CD14-positive monocyte (primary cell): ENCODE results near the gene CDK2. TPM values are rescaled to one million over a fixed set of nuclear protein-coding genes. Genes with fewer than 3 reads are reported as not detected.
A peak's percentile ranks its signal among the peaks of the same experiment; 100 is the strongest.

Experiments used
- DNase-seq, 3 donors: peaks; one replicate each; pipeline ENCODE4 v3.0.0-alpha.2; 2011 to 2022
- H2AFZ ChIP-seq: 2 replicates; pipeline ENCODE4 v1.6.0; 2012; ENCODE audit warnings: mild to moderate bottlenecking, low read depth, low read length, inconsistent platforms; ENCODE audit not compliant: insufficient read depth, poor library complexity, severe bottlenecking
- H3K27ac ChIP-seq, 2 donors: 1 replicate in 1 of 2; 2 replicates in 1 of 2; pipeline ENCODE4 v1.5.1; 2012 to 2013; ENCODE audit warnings: low read length in 2 of 2, control low read depth in 1 of 2, inconsistent platforms in 1 of 2, low read depth in 1 of 2, mild to moderate bottlenecking in 1 of 2
- H3K27me3 ChIP-seq, 2 donors: one replicate each; pipeline versions ENCODE4 v1.6.0 to v1.6.1; 2011 to 2013; ENCODE audit warnings: low read length in 2 of 2; ENCODE audit not compliant: control insufficient read depth in 2 of 2, insufficient read depth in 2 of 2
- H3K36me3 ChIP-seq, 2 donors: replicated peaks in 1 of 2; 1 replicate in 1 of 2; 2 replicates in 1 of 2; pipeline versions ENCODE4 v1.5.1 to v1.6.1; 2012 to 2013; ENCODE audit warnings: low read length in 2 of 2, control low read depth in 1 of 2, inconsistent platforms in 1 of 2, mild to moderate bottlenecking in 1 of 2; ENCODE audit not compliant: insufficient read depth in 2 of 2, control insufficient read depth in 1 of 2
- H3K4me1 ChIP-seq, 2 donors: 1 replicate in 1 of 2; 2 replicates in 1 of 2; pipeline versions ENCODE4 v1.5.1 to v1.6.1; 2012 to 2013; ENCODE audit warnings: low read length in 2 of 2, control low read depth in 1 of 2, inconsistent platforms in 1 of 2, mild to moderate bottlenecking in 1 of 2, moderate library complexity in 1 of 2; ENCODE audit not compliant: insufficient read depth in 2 of 2, control insufficient read depth in 1 of 2
- H3K4me2 ChIP-seq: replicated peaks from 2 replicates; pipeline ENCODE3; 2012; ENCODE audit warnings: low read length, moderate library complexity, mild to moderate bottlenecking; ENCODE audit not compliant: poor library complexity, severe bottlenecking; ENCODE audit errors: extremely low read depth
- H3K4me3 ChIP-seq, 3 experiments: fragments of 200-600 bp in 1 of 3; sonication (generic) in 1 of 3; replicated peaks in 1 of 3; 1 replicate in 2 of 3; 2 replicates in 1 of 3; pipeline ENCODE4 v1.5.1; 2011 to 2013; ENCODE audit warnings: low read length in 3 of 3, mild to moderate bottlenecking in 3 of 3, control low read depth in 2 of 3, low read depth in 2 of 3, inconsistent platforms in 1 of 3, moderate library complexity in 1 of 3
- H3K79me2 ChIP-seq: 2 replicates; pipeline ENCODE4 v1.6.0; 2012; ENCODE audit warnings: mild to moderate bottlenecking, control low read depth, inconsistent platforms, low read length, moderate library complexity; ENCODE audit not compliant: insufficient read depth
- H3K9ac ChIP-seq: 2 replicates; pipeline ENCODE4 v1.6.0; 2017; ENCODE audit warnings: low read length, mild to moderate bottlenecking; ENCODE audit not compliant: insufficient read depth, poor library complexity, severe bottlenecking
- H3K9me3 ChIP-seq, 2 donors: replicated peaks in 1 of 2; 1 replicate in 1 of 2; 2 replicates in 1 of 2; pipeline versions ENCODE4 v1.5.1 to v1.6.1; 2012 to 2013; ENCODE audit warnings: low read length in 2 of 2, control low read depth in 1 of 2; ENCODE audit not compliant: control insufficient read depth in 1 of 2, insufficient read depth in 1 of 2
- H4K20me1 ChIP-seq: 2 replicates; pipeline ENCODE4 v1.6.0; 2012; ENCODE audit warnings: mild to moderate bottlenecking, low read length, control low read depth, moderate library complexity; ENCODE audit not compliant: insufficient read depth
- H3K27ac Mint-ChIP-seq, 7 donors: one replicate each; pipeline ENCODE4 v1.8.0; 2020; ENCODE audit warnings: mild to moderate bottlenecking in 7 of 7, mixed read lengths in 7 of 7, moderate library complexity in 6 of 7, inconsistent platforms in 2 of 7
- H3K27me3 Mint-ChIP-seq, 3 donors: one replicate each; pipeline ENCODE4 v1.8.0; 2021 to 2022; ENCODE audit warnings: low read depth in 3 of 3, mild to moderate bottlenecking in 3 of 3, mixed read lengths in 3 of 3, moderate library complexity in 3 of 3, inconsistent platforms in 1 of 3
- H3K36me3 Mint-ChIP-seq, 2 donors: one replicate each; pipeline ENCODE4 v1.8.0; 2020; ENCODE audit warnings: mixed read lengths in 2 of 2, inconsistent platforms in 1 of 2, mild to moderate bottlenecking in 1 of 2
- H3K4me1 Mint-ChIP-seq: one replicate; pipeline ENCODE4 v1.8.0; 2020; ENCODE audit warnings: mild to moderate bottlenecking, mixed read lengths
- H3K4me3 Mint-ChIP-seq, 2 donors: one replicate each; pipeline ENCODE4 v1.8.0; 2020; ENCODE audit warnings: mild to moderate bottlenecking in 2 of 2, mixed read lengths in 2 of 2, moderate library complexity in 1 of 2
- H3K9me3 Mint-ChIP-seq, 7 donors: one replicate each; pipeline ENCODE4 v1.8.0; 2020 to 2022; ENCODE audit warnings: mixed read lengths in 7 of 7, mild to moderate bottlenecking in 6 of 7, moderate library complexity in 6 of 7, inconsistent platforms in 2 of 7
- WGBS: methylation state at CpG from one replicate; pipeline ENCODE4 v1.1.5; 2013; ENCODE audit warnings: missing lambda C conversion rate; ENCODE audit not compliant: insufficient coverage; 5-methylcytosine and 5-hydroxymethylcytosine counted together
- intact Hi-C, 2 donors: fragments of 100-400 bp; cut with micrococcal nuclease; formaldehyde crosslinking; loops; one replicate each; pipeline versions ENCODE4 v1.15.0 to v1.15.1; 2023
- polyA plus RNA-seq, 3 donors: library from polyadenylated mRNA; depleted of rRNA in 1 of 3; unstranded in 2 of 3; stranded (reverse) in 1 of 3; fragments of 300-500 nt in 2 of 3; fragments of >200 nt in 1 of 3; fragmentation: Illumina TruSeq in 2 of 3; gene quantifications; 1 replicate in 2 of 3; 2 replicates in 1 of 3; pipeline ENCODE4 v1.2.3, GENCODE V29; 2012 to 2021
- TF ChIP-seq, protein P1 (sequence below): fragments of 200-600 bp; IDR thresholded peaks from one replicate; pipeline ENCODE4 v1.8.0; 2022; ENCODE audit warnings: antibody characterized with exemption, mild to moderate bottlenecking

The CDK2 gene
- polyA plus RNA-seq, 3 donors = 4.1 to 11.8 (median 4.7) TPM

DNA sequence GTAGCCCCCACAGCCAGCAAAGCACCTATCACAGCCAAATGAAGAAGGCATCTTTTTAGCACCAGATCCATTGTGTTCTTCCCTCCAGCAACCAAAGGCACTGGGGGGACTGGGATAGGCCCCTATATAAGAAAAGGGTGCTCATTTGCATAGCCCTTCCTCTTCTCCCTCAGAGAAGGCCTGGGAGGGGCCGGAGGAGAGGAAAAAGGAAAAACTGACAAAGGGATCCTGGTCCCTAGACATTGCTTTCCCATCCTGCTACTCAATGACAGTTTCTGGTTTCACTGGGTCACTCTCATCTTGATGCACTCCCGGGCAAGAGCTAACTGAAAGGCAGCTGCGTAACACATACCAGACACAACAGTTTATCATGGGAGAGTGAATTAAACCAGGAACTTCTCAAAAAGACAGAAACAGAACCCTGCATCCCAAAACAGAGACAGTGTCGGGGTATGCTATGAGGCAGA lies 656 bp upstream of the CDK2 start, which contains the start of gene PMEL:
PMEL (minus strand) TSS at position 102 of the 467 bp plus-strand sequence; CDS start at position 71, 31 bp downstream.
- 10% methylated on average over 2 of the region's 4 CpGs for WGBS
- Histone ChIP-seq H3K27ac (peak within 1 kb of the TSS; percentile 20 to 63), H3K4me2 (peak within 1 kb of the TSS; percentile 74), H3K4me3 (peak within 1 kb of the TSS; percentile 78 to 96 (median 88)), H3K36me3 (no peaks in the 10 kb centered on the region), H2AFZ (peak within 1 kb of the TSS; percentile 99), H3K9ac (peak within 1 kb of the TSS; percentile 69), H3K27me3 (no peaks in the 10 kb centered on the region), H3K79me2 (peaks cover 14% of the 10 kb centered on the region), H4K20me1 (no peaks in the 10 kb centered on the region), H3K9me3 (no peaks in the 10 kb centered on the region), H3K4me1 (peaks cover 15 to 22% of the 10 kb centered on the region in 2 donors)
- H3K9me3 Mint-ChIP-seq = no peaks in the 10 kb centered on the region
- peak within 1 kb of the TSS; percentile 91 to 94 for H3K4me3 Mint-ChIP-seq
- H3K27ac Mint-ChIP-seq = peak within 1 kb of the TSS; percentile 78 to 95 (median 90)
- DNase-seq = peak in 1 of 3 donors; percentile 15
- H3K27me3 Mint-ChIP-seq = peaks cover 0 to 2% (median 2%) of the 10 kb centered on the region in 3 donors
- TF ChIP-seq, protein P1, sequence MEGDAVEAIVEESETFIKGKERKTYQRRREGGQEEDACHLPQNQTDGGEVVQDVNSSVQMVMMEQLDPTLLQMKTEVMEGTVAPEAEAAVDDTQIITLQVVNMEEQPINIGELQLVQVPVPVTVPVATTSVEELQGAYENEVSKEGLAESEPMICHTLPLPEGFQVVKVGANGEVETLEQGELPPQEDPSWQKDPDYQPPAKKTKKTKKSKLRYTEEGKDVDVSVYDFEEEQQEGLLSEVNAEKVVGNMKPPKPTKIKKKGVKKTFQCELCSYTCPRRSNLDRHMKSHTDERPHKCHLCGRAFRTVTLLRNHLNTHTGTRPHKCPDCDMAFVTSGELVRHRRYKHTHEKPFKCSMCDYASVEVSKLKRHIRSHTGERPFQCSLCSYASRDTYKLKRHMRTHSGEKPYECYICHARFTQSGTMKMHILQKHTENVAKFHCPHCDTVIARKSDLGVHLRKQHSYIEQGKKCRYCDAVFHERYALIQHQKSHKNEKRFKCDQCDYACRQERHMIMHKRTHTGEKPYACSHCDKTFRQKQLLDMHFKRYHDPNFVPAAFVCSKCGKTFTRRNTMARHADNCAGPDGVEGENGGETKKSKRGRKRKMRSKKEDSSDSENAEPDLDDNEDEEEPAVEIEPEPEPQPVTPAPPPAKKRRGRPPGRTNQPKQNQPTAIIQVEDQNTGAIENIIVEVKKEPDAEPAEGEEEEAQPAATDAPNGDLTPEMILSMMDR = no peak
- intact Hi-C loops = loop anchor here in 1 of 2 donors (5.0 kb wide), 1 partner anchor 34 kb away; the partner anchor contains the start of gene DGKA
- peaks cover 0 to 1% of the 10 kb centered on the region in 2 donors for H3K36me3 Mint-ChIP-seq
- peaks cover 23% of the 10 kb centered on the region for H3K4me1 Mint-ChIP-seq

DNA sequence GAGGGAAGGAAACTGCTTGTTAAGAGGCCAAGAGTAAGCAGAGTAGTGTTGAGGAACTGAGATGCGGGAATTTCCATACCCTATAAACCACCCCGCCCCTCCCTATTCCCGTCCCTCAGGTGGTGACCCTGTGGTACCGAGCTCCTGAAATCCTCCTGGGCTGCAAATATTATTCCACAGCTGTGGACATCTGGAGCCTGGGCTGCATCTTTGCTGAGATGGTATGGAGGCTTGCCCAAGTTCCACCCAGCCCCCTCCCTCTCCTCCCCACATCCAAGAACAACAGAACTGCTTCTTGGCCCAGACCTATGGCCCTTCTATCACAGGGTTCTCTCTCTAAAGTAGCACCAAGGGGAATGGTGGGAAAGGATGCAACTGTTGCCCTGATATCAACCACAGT lies 2.7 kb downstream of the CDK2 start:
- Histone ChIP-seq H3K27me3 (no peaks in the 10 kb centered on the region), H3K9ac (no peak overlapping the region), H3K4me3 (no peak overlapping the region), H3K9me3 (no peaks in the 10 kb centered on the region), H3K4me2 (no peak overlapping the region), H2AFZ (no peak overlapping the region), H3K27ac (no peak overlapping the region), H3K4me1 (peaks cover 25 to 35% of the 10 kb centered on the region in 2 donors), H3K79me2 (peaks cover 18% of the 10 kb centered on the region), H3K36me3 (no peaks in the 10 kb centered on the region), H4K20me1 (no peaks in the 10 kb centered on the region)
- intact Hi-C loops = loop anchor here in 1 of 2 donors (5.0 kb wide), 1 partner anchor 37 kb away; the partner anchor contains the start of gene DGKA
- TF ChIP-seq, protein P1 = no peak
- Mint-ChIP-seq H3K4me3 (no peak overlapping the region), H3K9me3 (no peaks in the 10 kb centered on the region), H3K36me3 (peaks cover 0 to 5% of the 10 kb centered on the region in 2 donors), H3K4me1 (peaks cover 23% of the 10 kb centered on the region), H3K27ac (peak overlapping the region in 2 of 7 donors; percentile 8 to 49), H3K27me3 (peaks cover 0 to 2% (median 0%) of the 10 kb centered on the region in 3 donors)
- WGBS = no CpG with 5 or more reads among the region's 4 CpGs
- no peak for DNase-seq
